Sigmoid colon (tissue), 7 donors: ENCODE results near the gene ATF6B. TPM values are rescaled to one million over a fixed set of nuclear protein-coding genes. Genes with fewer than 3 reads are reported as not detected.

ENCODE experiments used
- DNase-seq: peaks from one replicate; pipeline ENCODE4 v3.0.0-alpha.2; 2019
- H3K27ac ChIP-seq, 4 donors: fragments of 200-600 bp; sonication (generic); one replicate each; pipeline ENCODE4 v1.5.1; 2016 to 2019; ENCODE audit warnings: mild to moderate bottlenecking in 1 of 4
- H3K27me3 ChIP-seq, 3 donors: fragments of 200-600 bp; sonication (generic); one replicate each; pipeline ENCODE4 v1.5.1; 2019; ENCODE audit warnings: mild to moderate bottlenecking in 1 of 3
- H3K36me3 ChIP-seq, 4 donors: fragments of 200-600 bp; sonication (generic); one replicate each; pipeline ENCODE4 v1.5.1; 2016 to 2019
- H3K4me1 ChIP-seq, 4 donors: fragments of 200-600 bp; sonication (generic); one replicate each; pipeline ENCODE4 v1.5.1; 2017 to 2019
- H3K4me3 ChIP-seq, 4 donors: fragments of 200-600 bp; sonication (generic); one replicate each; pipeline ENCODE4 v1.5.1; 2017 to 2019; ENCODE audit warnings: mild to moderate bottlenecking in 2 of 4, moderate library complexity in 1 of 4
- H3K9me3 ChIP-seq, 4 donors: fragments of 200-600 bp in 3 of 4; sonication (generic) in 3 of 4; one replicate each; pipeline versions ENCODE4 v1.5.1 to v1.6.1; 2013 to 2019
- EP300 ChIP-seq, 4 donors: sonication (generic); formaldehyde crosslinking; IDR thresholded peaks; one replicate each; pipeline ENCODE4 v1.6.1; 2017; ENCODE audit warnings: antibody characterized with exemption in 4 of 4
- POLR2A ChIP-seq, 2 donors: fragments of 450-650 bp; IDR thresholded peaks; one replicate each; pipeline ENCODE4 v1.6.1; 2016; ENCODE audit warnings: antibody characterized with exemption in 2 of 2, mild to moderate bottlenecking in 2 of 2, moderate library complexity in 2 of 2
- POLR2AphosphoS5 ChIP-seq, 4 donors: sonication (generic); formaldehyde crosslinking; IDR thresholded peaks; one replicate each; pipeline ENCODE4 v1.6.1; 2017; ENCODE audit warnings: antibody characterized with exemption in 4 of 4
- WGBS, 2 donors: extraction: QIAGEN DNeasy Blood & Tissue Kit; methylation state at CpG; one replicate each; pipeline ENCODE4 v1.1.7; 2013; 5-methylcytosine and 5-hydroxymethylcytosine counted together
- intact Hi-C: fragments of 100-400 bp; cut with DNase I; formaldehyde crosslinking; loops from one replicate; pipeline ENCODE4 v1.15.1; 2023
- polyA plus RNA-seq, 3 donors: library from polyadenylated mRNA; stranded (reverse); fragments of 200-250 nt; gene quantifications; one replicate each; pipeline ENCODE4 v1.2.3, GENCODE V29; 2013
- total RNA-seq, 4 donors: library from RNA; depleted of rRNA; stranded (reverse); fragments of >200 nt; gene quantifications; one replicate each; pipeline ENCODE4 v1.1.0, GENCODE V29; 2016
- TF ChIP-seq, protein P1 (sequence below), 4 experiments: fragments of 450-650 bp in 3 of 4; fragments of 200-600 bp in 1 of 4; IDR thresholded peaks; one replicate each; pipeline ENCODE4 v1.5.1; 2016 to 2019; ENCODE audit warnings: antibody characterized with exemption in 4 of 4, mild to moderate bottlenecking in 3 of 4, moderate library complexity in 2 of 4
- donor health status: healthy with polysubstance abuse.
- donor health status: Bipolar disorder and iron deficiency.
- donor health status: healthy.

Gene ATF6B
- total and polyA plus RNA-seq, 7 donors, result 10.9 to 93.6 (median 24.6) TPM

DNA sequence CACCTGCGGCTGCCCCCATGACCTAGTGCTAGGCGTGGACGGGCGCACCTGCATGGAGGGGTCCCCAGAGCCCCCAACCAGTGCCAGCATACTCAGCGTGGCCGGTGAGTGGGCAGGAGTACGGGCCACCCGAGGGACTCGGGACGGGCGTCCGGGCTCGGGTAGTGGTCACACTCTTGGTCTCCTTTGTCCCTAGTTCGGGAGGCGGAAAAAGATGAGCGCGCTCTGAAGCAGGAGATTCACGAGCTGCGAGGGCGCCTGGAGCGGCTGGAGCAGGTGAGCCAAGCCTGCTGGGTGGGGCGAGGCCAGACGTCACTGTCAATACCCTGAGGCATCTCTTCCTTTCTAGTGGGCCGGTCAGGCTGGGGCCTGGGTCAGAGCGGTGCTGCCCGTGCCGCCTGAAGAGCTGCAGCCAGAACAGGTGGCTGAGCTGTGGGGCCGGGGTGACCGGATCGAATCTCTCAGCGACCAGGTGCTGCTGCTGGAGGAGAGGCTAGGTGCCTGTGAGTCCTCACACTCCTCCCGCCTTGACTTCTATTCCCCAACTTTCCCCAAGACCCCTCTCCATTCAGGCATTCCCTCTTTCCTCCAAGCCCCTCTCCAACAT lies 39.2 kb upstream of the ATF6B start:
- Histone ChIP-seq H3K36me3 (peaks cover 27 to 84% (median 29%) of the 10 kb centered on the region in 4 donors), H3K4me3 (no peak overlapping the region), H3K4me1 (peaks cover 0 to 3% (median 0%) of the 10 kb centered on the region in 4 donors), H3K27me3 (no peaks in the 10 kb centered on the region), H3K27ac (peak overlapping the region in 1 of 4 donors; percentile 9), H3K9me3 (no peaks in the 10 kb centered on the region)
- TF ChIP-seq, protein P1, sequence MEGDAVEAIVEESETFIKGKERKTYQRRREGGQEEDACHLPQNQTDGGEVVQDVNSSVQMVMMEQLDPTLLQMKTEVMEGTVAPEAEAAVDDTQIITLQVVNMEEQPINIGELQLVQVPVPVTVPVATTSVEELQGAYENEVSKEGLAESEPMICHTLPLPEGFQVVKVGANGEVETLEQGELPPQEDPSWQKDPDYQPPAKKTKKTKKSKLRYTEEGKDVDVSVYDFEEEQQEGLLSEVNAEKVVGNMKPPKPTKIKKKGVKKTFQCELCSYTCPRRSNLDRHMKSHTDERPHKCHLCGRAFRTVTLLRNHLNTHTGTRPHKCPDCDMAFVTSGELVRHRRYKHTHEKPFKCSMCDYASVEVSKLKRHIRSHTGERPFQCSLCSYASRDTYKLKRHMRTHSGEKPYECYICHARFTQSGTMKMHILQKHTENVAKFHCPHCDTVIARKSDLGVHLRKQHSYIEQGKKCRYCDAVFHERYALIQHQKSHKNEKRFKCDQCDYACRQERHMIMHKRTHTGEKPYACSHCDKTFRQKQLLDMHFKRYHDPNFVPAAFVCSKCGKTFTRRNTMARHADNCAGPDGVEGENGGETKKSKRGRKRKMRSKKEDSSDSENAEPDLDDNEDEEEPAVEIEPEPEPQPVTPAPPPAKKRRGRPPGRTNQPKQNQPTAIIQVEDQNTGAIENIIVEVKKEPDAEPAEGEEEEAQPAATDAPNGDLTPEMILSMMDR (IDR thresholded peaks at IDR 0.05), result no peak
- TF ChIP-seq EP300 (IDR thresholded peaks at IDR 0.05) (no peak), POLR2AphosphoS5 (IDR thresholded peaks at IDR 0.05) (no peak), POLR2A (IDR thresholded peaks at IDR 0.05) (no peak)
- intact Hi-C loops, result no loop called here
- WGBS, 2 donors, result 89 to 90% methylated on average over 32 of the region's 32 CpGs
- DNase-seq, result no peak

DNA sequence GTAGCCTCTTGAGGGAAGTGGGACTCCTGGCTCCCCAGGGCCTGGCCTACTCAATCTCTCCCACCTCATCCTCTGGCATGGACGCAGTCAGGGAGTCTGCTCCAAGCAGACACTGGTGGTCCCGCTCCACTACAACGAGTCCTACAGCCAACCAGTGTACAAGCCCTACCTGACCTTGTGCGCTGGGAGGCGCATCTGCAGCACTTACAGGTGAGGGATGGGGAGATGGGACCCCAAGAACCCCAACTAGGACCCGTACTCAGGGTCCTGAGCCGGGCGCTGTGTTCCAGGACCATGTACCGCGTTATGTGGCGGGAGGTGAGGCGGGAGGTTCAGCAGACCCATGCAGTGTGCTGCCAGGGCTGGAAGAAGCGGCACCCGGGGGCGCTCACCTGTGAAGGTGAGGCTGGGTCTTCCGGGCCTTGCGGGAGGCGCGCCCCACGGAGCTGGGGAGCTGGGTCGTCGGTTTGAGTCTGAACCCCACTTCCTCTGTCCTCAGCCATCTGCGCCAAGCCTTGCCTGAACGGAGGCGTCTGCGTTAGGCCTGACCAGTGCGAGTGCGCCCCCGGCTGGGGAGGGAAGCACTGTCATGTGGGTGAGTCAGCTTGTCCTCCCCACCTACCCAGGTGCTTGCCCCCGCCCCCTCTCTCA lies 38.5 kb upstream of the ATF6B start:
- no peaks in the 10 kb centered on the region for H3K27me3 ChIP-seq
- peaks cover 0 to 3% (median 0%) of the 10 kb centered on the region in 4 donors for H3K4me1 ChIP-seq
- 89 to 93% methylated on average over 30 of the region's 30 CpGs for WGBS, 2 donors
- no peaks in the 10 kb centered on the region for H3K9me3 ChIP-seq
- H3K27ac ChIP-seq, result peak overlapping the region in 3 of 4 donors; percentile 5 to 16 (median 6)
- no peak for TF ChIP-seq POLR2A (IDR thresholded peaks at IDR 0.05)
- TF ChIP-seq POLR2AphosphoS5 (IDR thresholded peaks at IDR 0.05), result no peak
- TF ChIP-seq EP300 (IDR thresholded peaks at IDR 0.05), result no peak
- TF ChIP-seq, protein P1 (IDR thresholded peaks at IDR 0.05), result no peak
- H3K4me3 ChIP-seq, result no peak overlapping the region
- H3K36me3 ChIP-seq, result peaks cover 27 to 90% (median 29%) of the 10 kb centered on the region in 4 donors
- DNase-seq, result no peak
- intact Hi-C loops, result no loop called here

DNA sequence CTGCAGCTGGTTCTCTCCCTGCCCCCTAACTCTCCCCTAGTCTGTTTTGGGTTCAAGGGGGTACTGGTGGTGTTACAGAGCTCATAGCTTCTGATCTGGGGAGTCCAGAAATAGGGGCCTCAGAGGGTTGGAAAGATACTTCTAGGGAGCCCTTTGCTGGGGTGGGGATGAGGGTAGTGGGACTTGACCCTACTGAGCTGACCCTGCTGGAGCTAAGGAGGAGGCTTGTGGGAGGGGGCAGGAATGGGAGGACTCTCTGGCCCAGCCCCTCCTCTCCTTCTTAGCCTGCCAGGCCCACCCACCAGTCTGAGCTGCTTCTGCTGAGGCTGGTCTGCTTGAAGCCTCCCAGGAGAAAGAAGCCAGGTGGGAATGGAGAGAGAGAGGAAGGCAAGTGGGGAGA lies 36.2 kb upstream of the ATF6B start, which contains the start of gene EGFL8:
Gene EGFL8 (plus strand): TSS at position 301 of the 400 bp plus-strand sequence. CDS start 1,571 bp downstream, outside the sequence.
- no peaks in the 10 kb centered on the region for H3K27me3 ChIP-seq
- H3K36me3 ChIP-seq, result peaks cover 8 to 76% (median 25%) of the 10 kb centered on the region in 4 donors
- no peaks in the 10 kb centered on the region for H3K9me3 ChIP-seq
- peaks cover 0 to 3% (median 0%) of the 10 kb centered on the region in 4 donors for H3K4me1 ChIP-seq
- no peak within 1 kb of the TSS for H3K4me3 ChIP-seq
- DNase-seq, result no peak
- intact Hi-C loops, result no loop called here
- peak within 1 kb of the TSS; percentile 53 to 60 (median 56) for H3K27ac ChIP-seq
- TF ChIP-seq POLR2A (IDR thresholded peaks at IDR 0.05) (no peak), POLR2AphosphoS5 (IDR thresholded peaks at IDR 0.05) (no peak), EP300 (IDR thresholded peaks at IDR 0.05) (no peak)
- TF ChIP-seq, protein P1 (IDR thresholded peaks at IDR 0.05), result no peak

DNA sequence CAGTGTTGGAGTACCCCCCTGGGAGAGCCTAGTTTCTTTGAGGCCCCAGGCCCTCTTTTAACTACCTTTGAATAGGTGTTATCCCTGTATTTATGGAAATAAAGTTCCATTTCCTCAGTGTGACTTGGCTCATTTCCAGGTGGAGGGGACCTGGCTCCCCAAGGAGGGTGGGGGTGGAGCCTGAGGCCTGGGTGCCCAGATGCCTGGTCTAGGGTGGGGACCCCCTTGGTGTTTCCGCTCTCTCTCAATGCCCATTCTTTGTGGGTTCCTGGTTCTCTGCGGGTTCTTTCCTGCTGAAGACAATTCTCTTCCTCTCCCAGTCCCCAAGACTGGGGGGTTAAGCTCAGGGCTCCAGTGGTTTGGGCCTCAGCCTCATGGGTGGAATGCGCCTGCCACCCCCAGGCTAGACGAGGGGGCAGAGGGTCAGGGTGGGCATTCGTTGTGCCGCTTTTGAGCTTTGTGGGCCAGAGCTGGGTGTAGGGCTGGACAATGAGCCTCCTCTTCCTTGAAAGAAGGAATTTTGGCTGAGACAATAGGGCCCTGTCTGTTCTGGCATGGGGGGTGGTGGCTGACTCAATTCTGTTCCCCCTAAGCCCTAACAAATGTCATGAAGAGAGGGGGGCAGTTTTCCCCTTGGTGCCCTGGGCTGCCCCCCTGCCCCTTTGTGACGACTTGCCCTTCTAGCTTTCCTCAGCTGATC lies 35.7 kb upstream of the ATF6B start:
- intact Hi-C loops, result no loop called here
- 92% methylated on average over 7 of the region's 7 CpGs for WGBS, 2 donors
- H3K27ac ChIP-seq, result peak overlapping the region; percentile 53 to 60 (median 56)

More for the DNA sequence above, 35.7 kb upstream of the ATF6B start:
- Histone ChIP-seq H3K9me3 (no peaks in the 10 kb centered on the region), H3K27me3 (no peaks in the 10 kb centered on the region), H3K4me3 (no peak overlapping the region), H3K36me3 (peaks cover 10 to 74% (median 24%) of the 10 kb centered on the region in 4 donors), H3K4me1 (peaks cover 0 to 3% (median 0%) of the 10 kb centered on the region in 4 donors)
- no peak for DNase-seq
- TF ChIP-seq POLR2AphosphoS5 (IDR thresholded peaks at IDR 0.05), result no peak
- no peak for TF ChIP-seq POLR2A (IDR thresholded peaks at IDR 0.05)
- TF ChIP-seq, protein P1 (IDR thresholded peaks at IDR 0.05), result no peak
